K562 (cell line): ENCODE data around the gene STRN3. TPM values are rescaled to one million over a fixed set of nuclear protein-coding genes. Genes with fewer than 3 reads are reported as not detected.

Experiments used
- C11orf30 ChIP-seq: fragments of 450-650 bp; IDR thresholded peaks from 2 replicates; pipeline ENCODE4 v1.6.1; 2016; ENCODE audit warnings: low read depth, mild to moderate bottlenecking
- CBX2 ChIP-seq: fragments of 200-600 bp; sonication (generic); IDR thresholded peaks from one replicate; pipeline ENCODE4 v1.6.1; 2012; ENCODE audit warnings: mild to moderate bottlenecking, low read length, inconsistent platforms; ENCODE audit not compliant: insufficient read depth, poor library complexity, severe bottlenecking
- CREM ChIP-seq: IDR thresholded peaks from 2 replicates; pipeline ENCODE4 v1.6.1; 2014; ENCODE audit warnings: antibody characterized with exemption, low read depth
- HDAC2 ChIP-seq: fragments of 450-650 bp; IDR thresholded peaks from 2 replicates; pipeline ENCODE4 v1.6.1; 2016; ENCODE audit warnings: mild to moderate bottlenecking
- HMBOX1 ChIP-seq: sonication (generic); IDR thresholded peaks from 2 replicates; pipeline ENCODE4 v1.6.1; 2016
- HMG20A ChIP-seq: fragments of 450-650 bp; formaldehyde crosslinking; conservative IDR thresholded peaks from 2 replicates; pipeline ENCODE4 v1.4.0; 2020; ENCODE audit warnings: mild to moderate bottlenecking, mixed read lengths
- KLF16 ChIP-seq: IDR thresholded peaks from 2 replicates; pipeline ENCODE4 v1.6.1; 2016; ENCODE audit warnings: antibody characterized with exemption
- MAFK ChIP-seq: IDR thresholded peaks from 2 replicates; pipeline ENCODE4 v1.6.1; 2011; ENCODE audit warnings: low read length, improper control_type of control experiment
- MTA3 ChIP-seq: fragments of 450-650 bp; formaldehyde crosslinking; IDR thresholded peaks from 2 replicates; pipeline ENCODE4 v1.6.1; 2017; ENCODE audit warnings: mild to moderate bottlenecking, borderline replicate concordance
- NR4A1 ChIP-seq, 2 experiments: fragments of 250-450 bp in 1 of 2; fragments of 450-650 bp in 1 of 2; sonication (Bioruptor Pico) in 1 of 2; IDR thresholded peaks; 2 replicates each; pipeline versions ENCODE4 v1.4.0 to v1.6.1; 2016 to 2020; ENCODE audit warnings: mild to moderate bottlenecking in 2 of 2, missing compliant biosample characterization in 1 of 2, missing genetic modification characterization in 1 of 2, moderate library complexity in 1 of 2
- RNF2 ChIP-seq: sonication (generic); IDR thresholded peaks from 2 replicates; pipeline ENCODE4 v1.6.1; 2016
- SAP30 ChIP-seq: fragments of 200-600 bp; sonication (generic); IDR thresholded peaks from 2 replicates; pipeline ENCODE4 v1.6.1; 2012; ENCODE audit warnings: borderline replicate concordance, low read depth, mild to moderate bottlenecking, moderate library complexity, low read length, control low read depth, inconsistent platforms; ENCODE audit not compliant: insufficient read depth, poor library complexity, severe bottlenecking
- TAF7 ChIP-seq: fragments of 450-650 bp; IDR thresholded peaks from 2 replicates; pipeline ENCODE4 v1.6.1; 2016; ENCODE audit warnings: missing genetic modification characterization, missing compliant biosample characterization
- TARDBP ChIP-seq: fragments of 450-650 bp; IDR thresholded peaks from 2 replicates; pipeline ENCODE4 v1.6.1; 2016
- TEAD4 ChIP-seq, 2 experiments: sonication (generic) in 1 of 2; formaldehyde crosslinking in 1 of 2; IDR thresholded peaks; 2 replicates each; pipeline versions ENCODE4 v1.6.1 to v1.8.0; 2012 to 2022; ENCODE audit warnings: borderline replicate concordance in 1 of 2, inconsistent platforms in 1 of 2, low read length in 1 of 2, mild to moderate bottlenecking in 1 of 2, missing genetic modification reagents in 1 of 2
- USF1 ChIP-seq: sonication (generic); formaldehyde crosslinking; IDR thresholded peaks from 2 replicates; pipeline ENCODE4 v1.9.0; 2022; ENCODE audit warnings: mild to moderate bottlenecking, missing genetic modification reagents
- ZBED1 ChIP-seq: IDR thresholded peaks from 2 replicates; pipeline ENCODE4 v1.6.1; 2014
- ZBTB11 ChIP-seq, 3 experiments: fragments of 200-800 bp in 1 of 3; fragments of 250-450 bp in 1 of 3; fragments of 450-650 bp in 1 of 3; sonication (Bioruptor Pico) in 1 of 3; sonication (Bioruptor generic) in 1 of 3; formaldehyde crosslinking in 1 of 3; IDR thresholded peaks; 2 replicates each; pipeline versions ENCODE4 v1.6.1 to v1.8.0; 2016 to 2022; ENCODE audit warnings: mild to moderate bottlenecking in 2 of 3, missing genetic modification characterization in 2 of 3, missing compliant biosample characterization in 1 of 3, moderate library complexity in 1 of 3
- ZKSCAN1 ChIP-seq: fragments of 150-350 bp; IDR thresholded peaks from 2 replicates; pipeline ENCODE4 v1.6.1; 2016; ENCODE audit warnings: low read depth, low read length
- ZKSCAN3 ChIP-seq: fragments of 250-450 bp; sonication (Bioruptor Pico); IDR thresholded peaks from 2 replicates; pipeline ENCODE4 v1.4.0; 2020
- ZNF133 ChIP-seq: fragments of 250-450 bp; sonication (Bioruptor Pico); IDR thresholded peaks from 2 replicates; pipeline ENCODE4 v1.4.0; 2020; ENCODE audit warnings: mild to moderate bottlenecking
- ZNF41 ChIP-seq: fragments of 250-450 bp; sonication (Bioruptor Pico); conservative IDR thresholded peaks from 2 replicates; pipeline ENCODE4 v1.4.0; 2020; ENCODE audit warnings: mild to moderate bottlenecking
- ZNF584 ChIP-seq: fragments of 200-800 bp; sonication (Bioruptor generic); IDR thresholded peaks from 2 replicates; pipeline ENCODE4 v1.6.1; 2016; ENCODE audit warnings: low read depth, mild to moderate bottlenecking, missing genetic modification characterization, missing compliant biosample characterization
- ZNF695 ChIP-seq: fragments of 450-650 bp; formaldehyde crosslinking; IDR thresholded peaks from 2 replicates; pipeline ENCODE4 v1.4.0; 2020; ENCODE audit warnings: mild to moderate bottlenecking, moderate library complexity
- polyA plus RNA-seq, 8 experiments: library from polyadenylated mRNA; depleted of rRNA in 4 of 8; stranded (reverse) in 5 of 8; unstranded in 3 of 8; fragments of >200 nt; fragmentation: Nextera tagmentation in 2 of 8; fragmentation: Illumina TruSeq in 1 of 8; extraction: Ambion mirVana in 2 of 8; extraction: Trizol in 1 of 8; gene quantifications; 2 replicates each; pipeline versions ENCODE4 v1.2.1 to v1.2.3, GENCODE V29; 2011 to 2014; ENCODE audit warnings: inconsistent platforms in 1 of 8, missing spikeins in 1 of 8
- total RNA-seq, 7 experiments: library from RNA; depleted of rRNA in 6 of 7; stranded (reverse); fragments of >200 nt in 6 of 7; fragmentation: Illumina TruSeq in 2 of 7; extraction: Trizol in 2 of 7; gene quantifications; 2 replicates each; pipeline versions ENCODE4 v1.2.1 to v1.2.3, GENCODE V29; 2011 to 2021; ENCODE audit warnings: low replicate concordance in 1 of 7

Gene STRN3
- total and polyA plus RNA-seq, 9 of the 15 experiments (the other 6 are each of a cell fraction or from before 2014, with no cell fraction given) = 5.9 to 29.1 (median 16.0) TPM

- peak; percentile 42; the same call in 1 of the 2 replicates for TF ChIP-seq HMBOX1
- TF ChIP-seq ZBED1 = no peak
- TF ChIP-seq MTA3 = no peak
- no peak for TF ChIP-seq KLF16
- TF ChIP-seq ZKSCAN3 = no peak
- TF ChIP-seq CBX2 = no peak
- TF ChIP-seq RNF2 = no peak
- TF ChIP-seq HDAC2 = no peak
- no peak for TF ChIP-seq ZNF133 (CRISPR knock-in tag)
- 0 out of 2 replicates have a peak, but pooled peaks have one; percentile 25 for TF ChIP-seq CREM
- TF ChIP-seq ZKSCAN1 = no peak
- TF ChIP-seq TAF7 (tag) = no peak
- no peak for TF ChIP-seq ZNF584 (CRISPR knock-in tag)
- TF ChIP-seq TEAD4 (IDR thresholded peaks at IDR 0.05; ENCODE audit: low read length) = no peak
- no peak for TF ChIP-seq TEAD4 (CRISPR knock-in tag; IDR thresholded peaks at IDR 0.05; ENCODE audit: borderline replicate concordance)
- no peak for TF ChIP-seq SAP30
- TF ChIP-seq TARDBP = no peak
- TF ChIP-seq C11orf30 = 0 out of 2 replicates have a peak, but pooled peaks have one; percentile 10
- TF ChIP-seq ZNF41 (CRISPR knock-in tag) = no peak
- TF ChIP-seq NR4A1 (CRISPR knock-in tag; IDR thresholded peaks at IDR 0.05) = no peak
- no peak for TF ChIP-seq NR4A1 (tag; IDR thresholded peaks at IDR 0.05)
- no peak for TF ChIP-seq HMG20A (CRISPR knock-in tag)
- no peak for TF ChIP-seq ZNF695 (CRISPR knock-in tag)
- no peak for TF ChIP-seq USF1
- TF ChIP-seq ZBTB11 (CRISPR knock-in tag; IDR thresholded peaks at IDR 0.05) = no peak
- TF ChIP-seq MAFK = no peak
These were observed 59.5 kb downstream of the STRN3 start (continued) for GRCh38 chr14:30966415-30967363.
